K562 (cell line): ENCODE results near the gene IFI44L. TPM values are rescaled to one million over a fixed set of nuclear protein-coding genes. Genes with fewer than 3 reads are reported as not detected.

Experiments
- ATAC-seq: fragments of 200-7000 bp; cut with Tn5 transposase; 3 replicates; pipeline ENCODE4 v1.9.1; 2020; ENCODE audit warnings: moderate library complexity
- BruUV-seq: library from RNA; stranded (reverse); fragments of 400-500 nt; replicated peaks from 2 replicates; lab custom pipeline; 2021; lab: Mats Ljungman, UMichigan
- CTCF ChIA-PET: fragments of 300-600 bp; formaldehyde crosslinking; extraction: SDS; loops from one replicate; lab custom pipeline; 2021; ENCODE audit warnings: low intra/inter-chr PET ratio; lab: Yijun Ruan, JAX
- POLR2A ChIA-PET: fragments of 300-600, 350-650 bp; sonication (Branson Sonifier 250); formaldehyde crosslinking; extraction: SDS; loops from one replicate; lab custom pipeline; 2021; ENCODE audit warnings: antibody characterized with exemption, inconsistent platforms; lab: Yijun Ruan, JAX
- DNase-seq, 4 experiments: peaks; one replicate each; pipeline versions ENCODE4 v3.0.0 to v3.0.0-alpha.2; 2011 to 2018; ENCODE audit warnings: low spot score in 3 of 4, mixed read lengths in 3 of 4; ENCODE audit errors: extremely low read depth in 1 of 4
- FAIRE-seq: peaks from 2 replicates; lab custom pipeline; 2011; peaks lifted over from hg19 to GRCh38; lab: Jason Lieb, UNC
- H2AFZ ChIP-seq: 2 replicates; pipeline ENCODE4 v1.6.0; 2011; ENCODE audit warnings: low read depth, low read length, control low read depth, inconsistent platforms
- H3K27ac ChIP-seq: fragments of 200-600 bp; 3 replicates; pipeline ENCODE4 v1.8.0; 2011; ENCODE audit warnings: low read depth, mild to moderate bottlenecking, control low read depth, inconsistent platforms, low read length, moderate library complexity, mixed read lengths; ENCODE audit errors: extremely low read depth
- H3K27me3 ChIP-seq, 2 experiments: fragments of 300-600 bp in 1 of 2; 2 replicates in 1 of 2; 3 replicates in 1 of 2; pipeline versions ENCODE4 v1.6.0 to v1.8.0; 2011; ENCODE audit warnings: inconsistent platforms in 2 of 2, low read length in 2 of 2, mild to moderate bottlenecking in 1 of 2, mixed read lengths in 1 of 2, moderate library complexity in 1 of 2; ENCODE audit not compliant: control insufficient read depth in 2 of 2, insufficient read depth in 2 of 2
- H3K36me3 ChIP-seq: fragments of 300-600 bp; 3 replicates; pipeline ENCODE4 v1.8.0; 2011; ENCODE audit warnings: mild to moderate bottlenecking, low read length, inconsistent platforms; ENCODE audit not compliant: control insufficient read depth, insufficient read depth
- H3K4me1 ChIP-seq, 2 experiments: fragments of 200-600 bp in 1 of 2; replicated peaks in 1 of 2; 2 replicates in 1 of 2; 3 replicates in 1 of 2; pipeline versions ENCODE4 v1.5.1 to v1.8.0; 2011; ENCODE audit warnings: inconsistent platforms in 2 of 2, low read length in 2 of 2, mild to moderate bottlenecking in 1 of 2, mixed read lengths in 1 of 2, moderate library complexity in 1 of 2; ENCODE audit not compliant: control insufficient read depth in 2 of 2, insufficient read depth in 2 of 2
- H3K4me2 ChIP-seq: 2 replicates; pipeline ENCODE4 v1.6.1; 2011; ENCODE audit warnings: low read length, control low read depth, inconsistent platforms, mixed read lengths; ENCODE audit not compliant: insufficient read depth
- H3K4me3 ChIP-seq: fragments of 200-600 bp; sonication (generic), shearing (Covaris generic); 2 replicates; pipeline ENCODE4 v1.5.1; 2016; ENCODE audit warnings: control low read depth, inconsistent platforms
- H3K79me2 ChIP-seq: fragments of 200-600 bp; 3 replicates; pipeline ENCODE4 v1.8.0; 2011; ENCODE audit warnings: low read length, inconsistent platforms; ENCODE audit not compliant: control insufficient read depth, insufficient read depth
- H3K9ac ChIP-seq, 2 experiments: 2 replicates each; pipeline versions ENCODE4 v1.6.0 to v1.6.1; 2011; ENCODE audit warnings: low read depth in 2 of 2, low read length in 2 of 2, control low read depth in 1 of 2, inconsistent platforms in 1 of 2, mild to moderate bottlenecking in 1 of 2, mixed read lengths in 1 of 2; ENCODE audit not compliant: insufficient read depth in 1 of 2
- H3K9me1 ChIP-seq: one replicate; pipeline ENCODE4 v1.6.0; 2011; ENCODE audit warnings: inconsistent platforms, mild to moderate bottlenecking, low read length, moderate library complexity; ENCODE audit not compliant: control insufficient read depth, insufficient read depth
- H3K9me3 ChIP-seq: replicated peaks from 2 replicates; pipeline ENCODE4 v1.5.1; 2011; ENCODE audit warnings: low read depth, low read length, inconsistent platforms; ENCODE audit not compliant: control insufficient read depth, insufficient read depth
- H4K20me1 ChIP-seq: replicated peaks from 2 replicates; pipeline ENCODE4 v1.6.1; 2011; ENCODE audit warnings: low read length, inconsistent platforms, mixed read lengths; ENCODE audit not compliant: control insufficient read depth, insufficient read depth
- ARID4B ChIP-seq: sonication (generic); formaldehyde crosslinking; IDR thresholded peaks from 2 replicates; pipeline ENCODE4 v1.8.0; 2022; ENCODE audit warnings: mild to moderate bottlenecking, missing genetic modification reagents
- KAT2B ChIP-seq: IDR thresholded peaks from one replicate; pipeline ENCODE4 v1.6.1; 2012; ENCODE audit warnings: low read depth, mild to moderate bottlenecking, control low read depth, inconsistent platforms, low read length, moderate library complexity
- PHB ChIP-seq: fragments of 250-450 bp; sonication (Bioruptor Pico); IDR thresholded peaks from 2 replicates; pipeline ENCODE4 v1.5.0; 2021
- POLR3G ChIP-seq: IDR thresholded peaks from 2 replicates; pipeline ENCODE4 v1.6.1; 2011; ENCODE audit not compliant: insufficient read length, insufficient replicate concordance; ENCODE audit errors: extremely low read depth
- SMARCE1 ChIP-seq: fragments of 450-650 bp; IDR thresholded peaks from 2 replicates; pipeline ENCODE4 v1.7.1; 2016; ENCODE audit warnings: mild to moderate bottlenecking
- SMC3 ChIP-seq: conservative IDR thresholded peaks from 2 replicates; pipeline ENCODE4 v1.6.1; 2011; ENCODE audit warnings: low read depth, low read length, improper control_type of control experiment; ENCODE audit not compliant: insufficient read depth
- ZFP36 ChIP-seq: fragments of 150-350 bp; IDR thresholded peaks from 2 replicates; pipeline ENCODE4 v1.6.1; 2018; ENCODE audit warnings: low read length, low read depth; ENCODE audit not compliant: partially characterized antibody
- ZNF561 ChIP-seq: fragments of 450-650 bp; formaldehyde crosslinking; conservative IDR thresholded peaks from 2 replicates; pipeline ENCODE4 v1.4.0; 2020; ENCODE audit warnings: mild to moderate bottlenecking, moderate library complexity
- WGBS: fragments of 100-300 bp; shearing (Covaris generic); methylation state at CpG from one replicate; pipeline ENCODE4 v1.1.6; 2016; ENCODE audit warnings: low coverage, mixed read lengths; ENCODE audit not compliant: insufficient coverage; ENCODE audit errors: missing lambda C conversion rate; 5-methylcytosine and 5-hydroxymethylcytosine counted together
- in situ Hi-C: fragments of 300-500 bp; cut with MboI; formaldehyde crosslinking; loops from 4 replicates; pipeline ENCODE4 v1.15.0; 2018; ENCODE audit warnings: inconsistent platforms, mixed read lengths
- intact Hi-C: fragments of 100-400 bp; cut with micrococcal nuclease; formaldehyde crosslinking; loops from 2 replicates; pipeline ENCODE4 v1.14.2; 2022
- polyA plus RNA-seq, 8 experiments: library from polyadenylated mRNA; depleted of rRNA in 4 of 8; stranded (reverse) in 5 of 8; unstranded in 3 of 8; fragments of >200 nt; fragmentation: Nextera tagmentation in 2 of 8; fragmentation: Illumina TruSeq in 1 of 8; extraction: Ambion mirVana in 2 of 8; extraction: Trizol in 1 of 8; gene quantifications; 2 replicates each; pipeline versions ENCODE4 v1.2.1 to v1.2.3, GENCODE V29; 2011 to 2014; ENCODE audit warnings: inconsistent platforms in 1 of 8, missing spikeins in 1 of 8
- total RNA-seq, 7 experiments: library from RNA; depleted of rRNA in 6 of 7; stranded (reverse); fragments of >200 nt in 6 of 7; fragmentation: Illumina TruSeq in 2 of 7; extraction: Trizol in 2 of 7; gene quantifications; 2 replicates each; pipeline versions ENCODE4 v1.2.1 to v1.2.3, GENCODE V29; 2011 to 2021; ENCODE audit warnings: low replicate concordance in 1 of 7

The IFI44L gene
- total and polyA plus RNA-seq, 9 of the 15 experiments (the other 6 are each of a cell fraction or from before 2014, with no cell fraction given) = 0.04 to 0.22 TPM; not detected in 7

DNA sequence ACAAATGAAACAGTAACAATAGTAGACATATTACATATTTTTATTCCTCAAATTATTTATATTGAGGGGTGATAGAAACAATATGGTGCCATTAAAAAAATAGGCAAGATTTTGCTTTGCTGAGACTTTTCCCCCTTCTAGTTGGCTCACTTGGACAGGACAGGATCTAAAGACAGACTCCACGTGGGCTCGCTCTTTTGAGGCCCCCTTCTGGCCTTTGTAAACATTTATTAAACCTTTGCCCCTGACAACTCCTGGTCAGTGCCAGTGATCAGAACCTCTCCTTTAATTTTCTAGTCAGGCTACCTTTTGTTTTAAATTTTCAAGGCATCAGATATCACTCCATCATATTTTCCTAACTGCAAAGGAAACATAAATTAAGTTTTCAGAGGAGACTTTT, 49.7 kb upstream of the IFI44L start:
- CTCF ChIA-PET = no interaction called here
- DNase-seq = no peak
- H4K20me1 ChIP-seq = no peaks in the 10 kb centered on the region
- ATAC-seq = no peak
- WGBS = 0% methylated on average over 2 of the region's 2 CpGs
- in situ Hi-C loops = no loop called here
- intact Hi-C loops = no loop called here
- H3K9me3 ChIP-seq = no peaks in the 10 kb centered on the region; the same call in 1 of the 2 replicates
- H3K27ac ChIP-seq = no peak overlapping the region
- no peak overlapping the region for H2AFZ ChIP-seq
- no peaks in the 10 kb centered on the region for H3K36me3 ChIP-seq
- no peaks in the 10 kb centered on the region for H3K9me1 ChIP-seq
- POLR2A ChIA-PET = no interaction called here
- H3K4me2 ChIP-seq = no peak overlapping the region
- no peak overlapping the region for H3K9ac ChIP-seq
- no peaks in the 10 kb centered on the region for H3K4me1 ChIP-seq
- H3K79me2 ChIP-seq = no peaks in the 10 kb centered on the region
- no TSS peak for BruUV-seq
- FAIRE-seq = no peak
- no peak for TF ChIP-seq ZNF561
- no peak for TF ChIP-seq KAT2B
- TF ChIP-seq SMC3 = no peak
- H3K27me3 ChIP-seq = no peaks in the 10 kb centered on the region
- H3K4me3 ChIP-seq = no peak overlapping the region

DNA sequence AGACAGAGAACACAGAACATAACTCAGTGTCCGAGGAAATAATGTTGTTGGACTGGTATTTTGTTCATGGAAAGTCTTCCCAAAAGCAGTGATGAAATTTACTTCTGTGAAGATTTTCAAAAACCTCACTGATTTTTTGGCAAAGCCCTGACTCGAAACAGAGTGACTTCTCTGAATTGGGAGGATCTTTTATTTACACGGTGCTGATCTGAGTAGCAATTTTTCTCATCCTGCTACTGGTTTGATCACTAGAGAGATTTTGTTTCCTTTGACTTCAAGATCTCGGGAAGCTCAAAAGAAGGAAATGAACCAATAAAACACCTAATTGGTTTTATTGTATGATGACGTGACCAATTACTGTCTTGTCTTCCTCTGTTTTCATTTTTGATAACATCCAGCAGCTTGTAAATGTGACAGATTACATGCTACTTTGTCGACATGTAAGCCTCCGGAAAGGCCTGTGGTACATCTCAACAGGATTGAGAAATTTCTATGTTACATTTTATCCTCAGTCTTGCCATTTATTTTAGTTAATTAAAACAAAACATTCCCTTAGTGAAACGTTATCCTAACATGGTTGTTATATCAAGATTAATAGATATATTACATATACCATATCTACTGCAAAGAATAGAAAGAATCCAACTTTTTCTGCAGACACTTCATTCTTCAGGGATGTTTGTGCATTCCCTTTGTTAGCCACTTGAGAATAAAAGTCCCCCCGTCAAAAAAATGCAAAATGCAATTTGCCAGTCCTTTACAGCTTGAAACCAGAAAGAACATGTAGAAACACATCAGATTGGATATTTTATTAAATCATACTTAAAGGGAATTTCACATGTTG, 42.8 kb upstream of the IFI44L start:
- Histone ChIP-seq H3K9me1 (no peaks in the 10 kb centered on the region), H3K79me2 (no peaks in the 10 kb centered on the region), H3K4me1 (no peaks in the 10 kb centered on the region), H3K36me3 (no peaks in the 10 kb centered on the region), H3K4me2 (no peak overlapping the region), H4K20me1 (no peaks in the 10 kb centered on the region), H3K9ac (no peak overlapping the region), H3K27ac (no peak overlapping the region), H3K27me3 (no peaks in the 10 kb centered on the region), H2AFZ (no peak overlapping the region), H3K9me3 (no peaks in the 10 kb centered on the region; the same call in 1 of the 2 replicates), H3K4me3 (no peak overlapping the region)
- BruUV-seq = no TSS peak
- DNase-seq (no peak), FAIRE-seq (no peak), ATAC-seq (no peak)
- CTCF ChIA-PET = no interaction called here
- under 1% methylated on average over 9 of the region's 9 CpGs for WGBS
- POLR2A ChIA-PET = no interaction called here
- intact Hi-C loops = no loop called here
- in situ Hi-C loops = no loop called here
- TF ChIP-seq PHB (CRISPR knock-in tag) = no peak
- no peak for TF ChIP-seq ARID4B (CRISPR knock-in tag)
- TF ChIP-seq KAT2B = no peak
- TF ChIP-seq POLR3G = no peak
- no peak for TF ChIP-seq ZFP36
- TF ChIP-seq SMARCE1 = no peak
